Coronary artery (tissue), 2 donors: ENCODE results near the gene COX14.

Source experiments
- DNase-seq: peaks from one replicate; pipeline ENCODE4 v3.0.0-alpha.2; 2017; ENCODE audit warnings: low spot score
- H3K27ac ChIP-seq, 2 donors: fragments of 200-600 bp; sonication (generic); one replicate each; pipeline ENCODE4 v1.5.1; 2016 to 2019
- H3K4me3 ChIP-seq: fragments of 200-600 bp; sonication (generic); 2 replicates; pipeline ENCODE4 v1.5.1; 2016; ENCODE audit warnings: mild to moderate bottlenecking, moderate library complexity
- TF ChIP-seq, protein P1 (sequence below): fragments of 200-600 bp; sonication (generic); IDR thresholded peaks from one replicate; pipeline ENCODE4 v1.5.1; 2019; ENCODE audit warnings: antibody characterized with exemption

The COX14 gene

DNA sequence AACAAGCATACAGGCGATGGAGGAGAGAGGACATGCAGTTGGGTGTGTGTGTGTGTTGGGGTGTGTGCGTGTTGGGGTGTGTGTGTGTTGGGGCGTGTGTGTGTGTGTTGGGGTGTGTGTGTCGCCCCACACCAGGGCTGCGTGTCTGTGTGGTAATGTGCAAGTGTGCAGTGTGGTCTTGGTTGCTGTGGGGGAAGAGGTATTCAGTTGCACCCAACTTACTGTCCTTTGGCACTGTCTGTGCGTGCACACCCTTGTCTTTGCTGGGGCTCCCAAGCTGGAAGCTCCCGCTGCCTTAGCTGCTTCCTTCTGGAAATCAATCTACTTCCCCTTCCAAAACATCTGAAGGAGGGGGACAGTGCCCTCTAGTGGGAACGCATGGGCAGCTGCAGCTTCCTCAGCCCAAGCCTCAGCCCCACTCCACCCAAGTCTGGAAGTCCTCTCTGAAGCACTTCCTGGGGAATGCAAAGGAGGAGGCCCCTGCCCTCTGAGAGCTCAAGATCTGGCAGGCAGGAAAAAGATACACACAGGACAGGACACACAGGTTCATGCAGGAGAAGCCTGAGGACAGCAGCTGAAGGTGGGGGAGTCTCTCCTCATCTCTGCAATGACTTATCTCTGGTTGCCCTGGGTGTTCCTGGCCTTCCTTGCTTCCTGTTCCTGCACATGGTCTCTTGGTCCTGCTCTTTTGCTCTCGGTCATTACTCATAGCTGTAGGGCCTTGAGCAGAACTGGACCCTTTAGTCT, 41.5 kb upstream of the COX14 start:
- Histone ChIP-seq H3K4me3 (peak overlapping the region; percentile 41), H3K27ac (no peak overlapping the region)
- DNase-seq: peak; percentile 84
- TF ChIP-seq, protein P1, sequence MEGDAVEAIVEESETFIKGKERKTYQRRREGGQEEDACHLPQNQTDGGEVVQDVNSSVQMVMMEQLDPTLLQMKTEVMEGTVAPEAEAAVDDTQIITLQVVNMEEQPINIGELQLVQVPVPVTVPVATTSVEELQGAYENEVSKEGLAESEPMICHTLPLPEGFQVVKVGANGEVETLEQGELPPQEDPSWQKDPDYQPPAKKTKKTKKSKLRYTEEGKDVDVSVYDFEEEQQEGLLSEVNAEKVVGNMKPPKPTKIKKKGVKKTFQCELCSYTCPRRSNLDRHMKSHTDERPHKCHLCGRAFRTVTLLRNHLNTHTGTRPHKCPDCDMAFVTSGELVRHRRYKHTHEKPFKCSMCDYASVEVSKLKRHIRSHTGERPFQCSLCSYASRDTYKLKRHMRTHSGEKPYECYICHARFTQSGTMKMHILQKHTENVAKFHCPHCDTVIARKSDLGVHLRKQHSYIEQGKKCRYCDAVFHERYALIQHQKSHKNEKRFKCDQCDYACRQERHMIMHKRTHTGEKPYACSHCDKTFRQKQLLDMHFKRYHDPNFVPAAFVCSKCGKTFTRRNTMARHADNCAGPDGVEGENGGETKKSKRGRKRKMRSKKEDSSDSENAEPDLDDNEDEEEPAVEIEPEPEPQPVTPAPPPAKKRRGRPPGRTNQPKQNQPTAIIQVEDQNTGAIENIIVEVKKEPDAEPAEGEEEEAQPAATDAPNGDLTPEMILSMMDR: peak; percentile 76

DNA sequence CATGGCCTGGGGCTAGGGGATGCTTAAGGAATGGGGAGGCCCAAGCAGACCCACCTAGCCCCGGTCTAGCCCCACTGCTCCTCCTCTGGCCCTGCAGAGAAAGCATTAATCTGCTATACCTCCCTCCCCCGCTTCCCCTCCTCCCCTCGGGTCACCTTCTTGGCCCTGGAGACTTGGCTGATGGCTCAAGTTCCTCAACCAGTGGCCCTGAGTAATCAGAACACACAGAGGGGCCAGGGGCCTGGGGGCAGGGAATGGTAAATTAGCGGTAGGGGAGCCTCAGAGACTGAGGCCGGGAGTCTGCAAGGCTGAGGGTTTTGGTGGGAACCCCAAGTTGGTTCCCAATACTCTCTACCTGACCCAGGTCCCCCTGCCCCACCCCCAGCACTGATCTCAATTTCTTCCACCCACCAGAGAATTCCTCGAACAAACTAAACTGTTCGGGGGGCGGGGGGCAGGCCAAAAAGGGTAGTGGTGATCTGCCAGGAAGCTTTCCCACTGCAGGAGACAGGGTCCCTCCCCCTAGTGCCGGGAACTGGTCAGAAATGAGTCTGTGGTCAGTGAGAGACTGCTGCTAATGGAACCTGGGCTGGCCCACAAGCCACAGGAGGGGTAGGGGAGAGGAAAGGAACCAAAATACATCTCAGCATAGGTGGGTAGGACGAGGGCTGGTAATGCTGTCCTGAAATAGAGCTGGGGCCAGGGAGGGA, 39.7 kb upstream of the COX14 start:
- no peak for DNase-seq
- TF ChIP-seq, protein P1: no peak
- H3K27ac ChIP-seq: no peak overlapping the region
- H3K4me3 ChIP-seq: no peak overlapping the region

DNA sequence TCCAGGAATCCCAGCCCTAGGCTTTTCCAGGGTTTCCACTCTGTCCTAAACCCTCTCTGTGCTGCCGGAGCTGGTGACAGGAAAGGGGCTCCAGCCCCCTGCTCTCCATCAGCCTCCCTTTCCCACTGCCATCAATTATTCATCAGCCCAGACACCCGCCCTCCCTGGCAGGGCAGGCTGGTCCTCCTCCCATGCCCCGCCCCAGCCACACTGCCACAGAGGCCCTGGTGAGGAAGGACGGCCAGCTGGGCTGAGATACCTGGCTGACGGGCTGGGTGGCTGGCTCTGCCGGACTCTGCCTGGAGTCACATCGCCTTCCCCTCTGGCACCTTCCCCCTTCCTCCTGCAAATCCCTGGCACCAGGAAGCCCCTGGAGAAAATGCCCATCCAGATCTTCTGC, 38.8 kb upstream of the COX14 start:
- no peak for DNase-seq
- H3K27ac ChIP-seq: no peak overlapping the region
- H3K4me3 ChIP-seq: no peak overlapping the region
- TF ChIP-seq, protein P1: no peak

DNA sequence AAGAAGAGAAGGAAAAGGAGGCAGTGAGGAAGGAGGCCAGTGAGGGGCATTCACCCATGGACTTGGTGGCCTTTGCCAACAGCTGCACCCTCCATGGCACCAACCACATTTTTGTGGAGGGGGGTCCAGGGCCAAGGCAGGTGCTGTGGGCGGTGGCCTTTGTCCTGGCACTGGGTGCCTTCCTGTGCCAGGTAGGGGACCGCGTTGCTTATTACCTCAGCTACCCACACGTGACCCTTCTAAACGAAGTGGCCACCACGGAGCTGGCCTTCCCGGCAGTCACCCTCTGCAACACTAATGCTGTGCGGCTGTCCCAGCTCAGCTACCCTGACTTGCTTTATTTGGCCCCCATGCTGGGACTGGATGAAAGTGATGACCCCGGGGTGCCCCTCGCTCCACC, 38.3 kb upstream of the COX14 start:
- DNase-seq: no peak
- H3K27ac ChIP-seq: no peak overlapping the region
- TF ChIP-seq, protein P1: no peak
- H3K4me3 ChIP-seq: no peak overlapping the region

DNA sequence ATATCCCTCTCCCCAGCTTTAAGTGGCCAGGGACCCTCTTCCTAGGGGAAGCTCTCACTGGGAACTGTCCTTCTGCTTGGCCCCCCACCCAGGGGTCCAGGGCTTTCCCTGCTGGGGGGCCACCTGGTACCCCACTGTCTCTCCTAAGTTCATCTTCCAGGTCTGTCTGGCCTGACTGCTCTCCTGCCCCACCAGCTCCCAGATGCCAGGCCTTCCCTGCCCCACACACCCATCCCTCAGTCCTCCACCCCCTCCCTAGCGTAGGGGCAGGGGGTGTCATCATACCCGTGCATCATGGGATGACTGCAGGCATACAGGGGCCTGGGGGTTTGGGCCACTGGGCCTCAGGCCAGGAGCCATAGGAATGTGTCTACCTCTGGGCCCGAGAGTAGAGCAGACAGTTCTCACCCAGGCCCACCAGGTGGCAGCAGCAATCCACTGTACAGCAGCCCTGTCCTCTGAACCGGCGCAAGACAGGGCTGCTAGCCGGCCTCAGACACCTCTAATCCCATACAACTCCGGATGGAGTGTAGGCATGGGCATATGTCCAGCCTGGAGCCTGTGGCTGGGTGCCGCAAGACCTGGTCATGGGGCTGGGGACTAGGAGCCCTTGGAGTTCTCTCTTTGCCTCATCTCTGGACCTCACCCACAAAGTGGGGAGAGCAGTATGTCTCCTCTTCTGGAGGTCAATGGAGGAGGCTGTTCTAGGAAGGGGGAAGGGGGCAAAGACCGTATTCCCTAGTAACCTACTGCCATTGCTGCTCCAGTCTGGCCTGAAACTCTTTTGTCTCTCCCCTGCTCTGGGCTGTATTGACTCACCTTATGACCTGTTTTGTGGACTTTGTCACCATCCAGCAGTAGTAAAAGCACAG, 36.9 kb upstream of the COX14 start:
- peak; percentile 84 for DNase-seq
- TF ChIP-seq, protein P1: peak; percentile 82
- no peak overlapping the region for H3K27ac ChIP-seq
- H3K4me3 ChIP-seq: no peak overlapping the region

DNA sequence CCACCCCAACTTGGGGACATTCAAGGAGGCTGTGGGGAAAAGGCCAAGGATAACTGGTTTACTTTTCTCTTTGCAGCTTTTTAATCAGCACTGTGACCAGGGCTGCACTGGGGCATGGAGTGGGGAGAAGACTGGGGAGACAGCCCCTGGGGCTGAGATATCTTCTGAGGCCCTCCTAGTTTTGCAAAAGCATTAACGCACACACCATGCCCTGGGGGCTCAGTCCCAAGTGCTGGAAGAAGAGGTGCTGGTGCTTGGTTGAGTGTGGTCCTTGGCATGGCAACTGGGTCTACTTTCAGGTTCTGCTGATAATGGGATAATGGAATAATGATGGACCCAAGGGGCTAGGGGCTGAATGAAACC, 36.2 kb upstream of the COX14 start:
- H3K4me3 ChIP-seq: no peak overlapping the region
- no peak overlapping the region for H3K27ac ChIP-seq

More for the DNA sequence above, 36.2 kb upstream of the COX14 start:
- TF ChIP-seq, protein P1: no peak
- no peak for DNase-seq
